IPS-18c (cell line): ENCODE measurements around the gene LSM12.

Experiments
- H3K4me3 ChIP-seq: 2 replicates; pipeline ENCODE4 v1.7.0; 2013; ENCODE audit warnings: low read depth, mild to moderate bottlenecking, low read length, moderate library complexity; ENCODE audit not compliant: insufficient read depth
- H3K9me3 ChIP-seq: one replicate; pipeline ENCODE4 v1.6.1; 2013; ENCODE audit warnings: mild to moderate bottlenecking, low read length, moderate library complexity; ENCODE audit not compliant: control insufficient read depth, insufficient read depth

Gene LSM12

DNA sequence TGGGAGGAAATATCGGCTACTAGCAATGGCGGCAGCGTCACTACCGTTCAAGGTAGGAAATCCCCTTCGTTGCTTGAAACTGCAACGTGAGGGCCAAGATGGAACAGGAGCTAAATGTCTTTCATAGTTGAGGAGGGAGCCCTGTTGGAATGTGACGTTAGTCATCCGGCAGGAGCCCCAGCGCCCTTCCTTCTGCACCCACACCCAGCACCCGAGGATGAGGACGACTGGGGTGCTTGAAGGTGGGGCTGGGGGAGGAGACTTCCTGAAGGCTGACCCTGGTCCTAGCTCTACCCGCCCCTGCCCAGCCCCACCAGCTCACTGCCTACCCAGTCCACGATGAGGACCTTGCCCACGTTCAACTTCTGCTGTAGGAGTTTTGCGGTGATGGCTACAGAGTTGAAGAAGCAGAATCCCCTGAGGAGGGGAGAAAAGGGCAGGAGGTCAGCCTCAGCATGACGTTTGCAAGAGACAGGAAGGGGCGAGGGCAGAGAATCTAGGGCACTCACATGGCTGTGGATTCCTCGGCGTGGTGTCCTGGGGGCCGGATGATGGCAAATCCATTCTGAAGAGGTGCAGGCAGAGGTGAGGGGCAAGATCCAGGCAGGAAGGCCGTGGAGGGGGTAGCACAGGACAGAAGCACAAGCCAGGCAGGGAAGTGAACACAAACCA is 15.9 kb upstream of the LSM12 start:
- no peaks in the 10 kb centered on the region for H3K9me3 ChIP-seq
- no peak overlapping the region; the same call in 1 of the 2 replicates for H3K4me3 ChIP-seq

DNA sequence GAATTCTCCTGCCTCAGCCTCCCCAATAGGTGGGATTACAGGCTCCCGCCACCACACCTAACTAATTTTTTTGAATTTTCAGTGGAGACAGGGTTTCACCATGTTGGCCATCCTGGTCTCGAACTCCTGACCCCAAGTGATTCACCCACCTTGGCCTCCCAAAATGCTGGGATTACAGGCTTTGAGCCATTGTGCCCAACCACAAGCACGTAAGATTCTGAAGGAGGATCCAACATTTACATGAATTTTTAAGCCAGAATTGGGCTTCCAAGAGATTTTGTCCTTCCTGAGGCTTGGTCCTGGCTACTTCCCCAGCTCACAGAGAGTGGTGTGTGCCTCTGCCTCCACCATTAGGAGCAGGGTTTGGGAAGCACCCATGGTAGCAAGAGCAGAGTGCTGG is 15.2 kb upstream of the LSM12 start:
- Histone ChIP-seq H3K4me3 (no peak overlapping the region), H3K9me3 (no peaks in the 10 kb centered on the region)

DNA sequence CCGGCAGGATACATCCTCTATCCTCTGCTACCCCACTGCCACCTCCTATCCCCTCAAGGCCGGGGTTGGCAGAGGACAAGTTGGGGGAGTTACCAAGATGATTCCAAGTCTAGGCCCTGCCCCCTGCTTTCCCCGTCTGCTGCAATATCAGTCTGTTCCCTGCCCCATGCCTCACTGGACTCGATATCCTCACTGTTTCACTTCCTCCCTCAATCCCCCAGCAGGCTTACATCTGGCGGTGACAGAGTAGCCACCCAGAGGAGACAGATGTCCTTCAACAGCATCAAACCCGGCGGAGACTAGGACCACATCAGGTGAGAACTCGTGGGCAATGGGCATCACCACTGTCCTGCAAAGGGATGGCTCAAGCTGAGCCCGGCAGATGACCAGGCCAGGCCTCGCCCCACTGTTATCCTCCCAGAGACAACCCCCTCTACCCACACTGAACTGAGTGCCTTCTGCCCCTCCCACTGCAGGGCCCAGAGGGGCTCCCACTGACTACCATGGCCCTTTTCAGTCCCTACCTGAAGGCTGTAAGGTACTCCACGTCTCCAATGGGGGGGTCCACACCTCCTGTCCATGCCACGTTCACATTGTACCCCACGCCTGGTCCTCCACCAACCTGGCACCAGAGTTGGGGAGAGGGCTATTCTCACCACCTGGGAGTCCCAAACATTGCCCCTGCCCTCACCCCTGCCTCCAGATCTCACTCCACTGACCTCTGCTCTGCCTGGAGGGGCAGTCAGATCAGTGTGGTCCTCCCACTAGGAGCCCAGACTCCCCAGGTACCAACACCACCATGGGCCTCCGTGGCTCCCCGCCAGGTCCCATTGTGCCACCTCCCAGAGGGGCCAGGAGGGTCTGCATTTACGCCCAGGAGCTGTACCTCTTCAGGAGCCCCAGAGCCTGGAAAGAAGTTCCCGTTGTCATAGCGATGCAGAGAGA is 13.7 kb upstream of the LSM12 start:
- Histone ChIP-seq H3K4me3 (no peak overlapping the region), H3K9me3 (no peaks in the 10 kb centered on the region)

DNA sequence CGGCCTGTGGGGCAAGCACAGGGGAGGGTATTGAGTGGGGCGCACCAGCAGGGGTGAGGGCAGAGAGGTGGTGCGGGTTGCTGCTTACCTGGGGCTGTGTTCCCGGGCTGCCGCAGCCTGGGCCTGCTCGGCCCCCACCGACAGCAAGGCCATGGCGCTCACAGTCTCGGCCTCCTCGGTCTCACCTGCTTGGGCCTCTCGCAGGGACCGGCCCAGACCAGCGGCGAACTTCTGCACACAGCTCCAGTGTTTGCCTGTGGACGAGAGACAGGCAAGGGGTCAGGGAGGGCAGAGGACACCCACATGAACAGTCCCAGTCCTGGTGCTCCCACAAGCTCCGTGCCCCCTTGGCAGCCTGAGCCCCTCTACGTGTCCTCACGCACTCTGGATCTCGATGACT is 11.9 kb upstream of the LSM12 start:
- H3K4me3 ChIP-seq: no peak overlapping the region
- no peaks in the 10 kb centered on the region for H3K9me3 ChIP-seq

DNA sequence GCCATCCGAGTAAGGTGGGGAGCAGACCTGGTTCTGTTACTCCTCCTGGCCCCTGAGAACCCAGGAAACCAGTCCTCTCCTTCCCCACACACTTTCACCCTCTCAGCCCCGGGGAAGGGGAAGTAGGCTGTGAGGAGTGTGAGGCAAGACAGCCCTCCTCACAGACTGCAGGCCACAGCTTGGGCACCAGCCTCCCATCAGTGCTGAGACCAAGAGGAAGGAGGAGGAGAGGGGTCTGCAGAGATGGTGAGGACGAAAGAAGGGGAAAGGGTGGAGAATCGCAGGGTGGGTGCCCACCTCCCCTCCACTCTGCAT is 11.1 kb upstream of the LSM12 start:
- Histone ChIP-seq H3K4me3 (no peak overlapping the region), H3K9me3 (no peaks in the 10 kb centered on the region)

DNA sequence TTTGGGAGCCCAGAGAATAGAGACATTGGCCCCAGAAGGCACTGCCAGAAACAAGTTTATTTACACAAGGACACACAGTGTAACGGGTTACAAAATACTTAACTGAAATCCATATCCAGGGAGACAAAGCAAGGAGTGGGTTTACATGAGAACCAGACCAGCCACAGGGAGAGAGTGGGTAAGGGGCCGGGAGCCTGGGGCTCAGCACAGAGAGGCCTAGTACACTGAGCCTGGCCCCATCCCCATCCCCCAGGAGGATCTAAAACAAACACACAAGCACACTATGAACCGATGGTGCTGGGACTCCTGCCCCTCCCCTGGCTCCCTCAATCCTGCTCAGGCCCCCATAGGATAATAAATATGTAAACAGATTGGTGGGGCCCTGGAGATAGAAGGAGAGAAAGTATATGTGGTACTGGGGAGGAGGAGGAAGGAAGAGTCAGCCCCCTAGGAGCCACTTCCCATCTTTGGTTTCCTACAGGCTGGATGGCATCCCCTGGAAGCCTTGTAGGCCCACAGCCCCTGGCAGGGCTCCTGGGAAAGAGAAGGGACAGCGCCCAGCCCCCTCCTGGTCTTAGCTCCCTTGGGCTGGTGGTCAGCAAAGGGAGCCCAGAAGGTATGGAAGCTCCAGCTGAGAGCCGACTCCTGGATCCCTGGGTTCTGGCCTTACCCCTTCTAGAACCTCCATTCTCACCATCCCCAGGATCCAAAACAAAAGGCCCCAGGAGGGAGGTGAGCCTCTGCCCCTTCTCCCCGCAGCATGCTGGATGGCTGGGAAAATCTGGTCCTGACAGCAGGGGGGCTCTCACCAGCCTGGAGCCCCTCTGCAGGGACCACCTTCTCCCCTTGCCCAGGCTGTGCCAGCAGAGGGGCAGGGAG is 10.5 kb upstream of the LSM12 start:
- Histone ChIP-seq H3K4me3 (no peak overlapping the region), H3K9me3 (no peaks in the 10 kb centered on the region)

DNA sequence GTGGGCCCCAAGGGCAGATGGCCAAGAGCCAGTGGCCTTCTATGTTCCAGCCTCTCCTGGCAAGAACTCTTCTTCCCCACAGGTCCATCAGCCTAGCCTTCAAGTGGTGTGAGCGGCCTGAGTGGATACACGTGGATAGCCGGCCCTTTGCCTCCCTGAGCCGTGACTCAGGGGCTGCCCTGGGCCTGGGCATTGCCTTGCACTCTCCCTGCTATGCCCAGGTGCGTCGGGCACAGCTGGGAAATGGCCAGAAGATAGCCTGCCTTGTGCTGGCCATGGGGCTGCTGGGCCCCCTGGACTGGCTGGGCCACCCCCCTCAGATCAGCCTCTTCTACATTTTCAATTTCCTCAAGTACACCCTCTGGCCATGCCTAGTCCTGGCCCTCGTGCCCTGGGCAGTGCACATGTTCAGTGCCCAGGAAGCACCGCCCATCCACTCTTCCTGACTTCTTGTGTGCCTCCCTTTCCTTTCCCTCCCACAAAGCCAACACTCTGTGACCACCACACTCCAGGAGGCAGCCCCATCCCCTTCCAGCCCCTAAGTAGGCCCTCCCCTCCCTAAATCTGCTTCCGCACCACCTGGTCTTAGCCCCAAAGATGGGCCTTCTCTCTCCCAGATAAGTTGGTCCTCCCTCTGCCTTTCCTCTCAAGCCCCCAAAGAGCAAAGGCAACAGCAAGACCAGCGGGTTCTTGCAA is 9.3 kb upstream of the LSM12 start:
- Histone ChIP-seq H3K9me3 (peaks cover 2% of the 10 kb centered on the region), H3K4me3 (no peak overlapping the region)

DNA sequence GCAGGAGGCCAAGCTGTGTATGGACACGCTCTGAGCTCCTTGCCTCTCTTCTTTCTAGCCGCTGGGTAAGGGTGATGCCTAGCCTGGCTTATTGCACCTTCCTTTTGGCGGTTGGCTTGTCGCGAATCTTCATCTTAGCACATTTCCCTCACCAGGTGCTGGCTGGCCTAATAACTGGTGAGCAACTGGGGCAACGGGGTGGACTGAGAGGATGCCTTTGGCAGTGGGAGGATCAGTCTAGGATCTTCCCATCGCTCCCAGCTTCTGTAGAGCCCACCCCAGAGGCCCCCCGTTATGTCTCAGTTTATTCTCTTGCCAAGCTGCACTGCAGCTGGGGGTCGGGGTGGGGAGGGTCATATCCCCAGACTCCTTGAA is 8.4 kb upstream of the LSM12 start:
- H3K9me3 ChIP-seq: peaks cover 2% of the 10 kb centered on the region
- H3K4me3 ChIP-seq: no peak overlapping the region

DNA sequence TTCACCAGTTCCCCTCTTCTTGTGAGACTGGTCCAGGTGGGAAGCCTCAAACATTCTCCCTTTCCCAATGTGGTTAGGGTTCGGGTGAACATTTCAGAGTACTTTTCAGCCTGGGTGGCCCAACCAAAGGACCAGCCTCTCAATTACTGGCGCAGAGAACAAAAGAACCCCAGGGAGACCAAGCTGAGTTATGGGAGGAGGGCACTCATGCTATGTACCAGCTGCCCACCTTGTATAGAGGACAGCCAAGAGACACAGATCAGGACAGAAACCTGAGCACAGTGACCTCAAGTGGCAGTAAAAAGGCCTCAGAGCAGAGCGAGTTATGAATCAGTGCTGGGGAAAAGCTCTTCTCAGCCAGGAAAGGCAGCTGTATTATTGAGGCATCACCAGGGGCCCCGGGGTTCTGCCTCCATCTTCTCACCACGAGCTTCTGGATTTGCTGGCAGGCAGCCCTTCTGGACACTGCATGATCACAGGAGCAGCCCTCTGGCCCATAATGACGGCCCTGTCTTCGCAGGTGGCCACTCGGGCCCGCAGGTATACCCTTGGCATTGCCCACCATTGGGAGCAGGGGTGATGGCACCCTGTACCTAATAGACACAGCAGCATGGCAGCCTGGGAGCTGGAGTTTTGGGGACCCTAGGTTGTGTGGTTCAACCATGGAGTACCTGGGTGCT is 7.9 kb upstream of the LSM12 start:
- H3K9me3 ChIP-seq: peaks cover 2% of the 10 kb centered on the region

DNA sequence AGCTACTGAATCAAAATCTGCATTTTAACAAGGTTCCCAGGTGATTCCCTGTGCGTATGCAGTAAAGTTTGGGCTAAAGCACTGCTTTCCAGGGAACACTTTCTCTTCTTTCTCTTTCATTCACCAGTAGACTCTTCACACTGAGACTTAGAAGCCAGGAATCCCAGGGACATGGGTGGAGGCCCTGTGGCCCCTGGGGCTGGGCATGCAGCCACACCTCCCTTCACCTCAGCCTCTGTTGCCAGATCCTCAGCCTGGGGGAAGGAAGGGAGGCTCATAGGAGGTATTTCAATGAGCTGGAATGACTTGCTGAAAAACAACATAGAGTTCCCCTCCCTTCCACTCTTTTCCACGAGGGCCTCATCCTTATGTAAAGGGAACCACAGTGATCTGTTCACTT is 5.3 kb upstream of the LSM12 start:
- peak overlapping the region; percentile 94 for H3K4me3 ChIP-seq
- H3K9me3 ChIP-seq: peaks cover 2% of the 10 kb centered on the region

More for the DNA sequence above, 7.9 kb upstream of the LSM12 start:
- no peak overlapping the region for H3K4me3 ChIP-seq

DNA sequence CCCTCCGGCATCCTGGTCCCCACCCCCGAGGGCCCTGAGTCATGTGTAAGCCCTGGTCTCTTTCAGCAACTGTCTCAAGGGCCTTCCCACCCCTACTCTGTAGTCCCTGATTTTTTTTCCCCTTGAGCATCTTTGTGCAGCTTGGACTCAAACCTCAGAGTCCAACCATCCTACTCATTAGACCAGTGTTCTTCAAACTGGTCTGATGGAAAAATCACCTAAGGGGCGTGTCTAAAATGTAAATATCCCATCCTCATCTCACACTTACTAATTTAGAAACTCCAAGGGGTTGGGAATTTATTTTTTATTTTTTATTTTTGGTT is 4.7 kb upstream of the LSM12 start:
- H3K9me3 ChIP-seq: peaks cover 2% of the 10 kb centered on the region
- H3K4me3 ChIP-seq: peak overlapping the region; percentile 94

DNA sequence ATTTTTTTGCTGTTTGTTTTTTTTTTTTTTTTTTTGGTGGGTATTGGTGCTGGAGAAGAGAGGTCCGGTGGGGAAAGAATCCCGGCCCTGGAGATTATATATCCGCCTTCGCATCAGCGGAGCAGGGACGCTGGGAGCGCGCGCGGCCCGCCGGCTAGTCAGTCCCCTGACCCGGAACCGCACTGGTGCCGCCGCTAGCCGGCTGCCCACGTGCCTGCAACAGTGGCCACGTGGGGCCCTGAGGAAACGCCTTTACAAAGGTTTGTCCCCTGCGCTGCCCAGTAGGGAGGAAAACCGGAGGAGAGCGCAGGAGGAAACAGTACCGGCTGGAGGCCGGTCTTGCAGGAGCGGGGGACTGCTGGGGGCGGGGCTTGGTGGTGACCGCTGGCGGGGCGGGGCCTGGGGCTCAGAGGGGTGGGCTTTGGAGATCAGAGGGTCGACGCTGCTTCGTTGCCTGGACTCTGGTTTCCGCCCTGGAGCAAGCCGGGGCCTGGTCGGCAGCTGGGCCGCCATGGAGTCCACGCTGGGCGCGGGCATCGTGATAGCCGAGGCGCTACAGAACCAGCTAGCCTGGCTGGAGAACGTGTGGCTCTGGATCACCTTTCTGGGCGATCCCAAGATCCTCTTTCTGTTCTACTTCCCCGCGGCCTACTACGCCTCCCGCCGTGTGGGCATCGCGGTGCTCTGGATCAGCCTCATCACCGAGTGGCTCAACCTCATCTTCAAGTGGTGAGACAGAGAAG is 4.2 kb upstream of the LSM12 start, which contains the start of gene G6PC3:
TSS of gene G6PC3 (plus strand) at position 281 of the 743 bp plus-strand sequence. CDS start at position 512, 231 bp downstream.
- Histone ChIP-seq H3K9me3 (peaks cover 2% of the 10 kb centered on the region), H3K4me3 (peak within 1 kb of the TSS; percentile 94)

DNA sequence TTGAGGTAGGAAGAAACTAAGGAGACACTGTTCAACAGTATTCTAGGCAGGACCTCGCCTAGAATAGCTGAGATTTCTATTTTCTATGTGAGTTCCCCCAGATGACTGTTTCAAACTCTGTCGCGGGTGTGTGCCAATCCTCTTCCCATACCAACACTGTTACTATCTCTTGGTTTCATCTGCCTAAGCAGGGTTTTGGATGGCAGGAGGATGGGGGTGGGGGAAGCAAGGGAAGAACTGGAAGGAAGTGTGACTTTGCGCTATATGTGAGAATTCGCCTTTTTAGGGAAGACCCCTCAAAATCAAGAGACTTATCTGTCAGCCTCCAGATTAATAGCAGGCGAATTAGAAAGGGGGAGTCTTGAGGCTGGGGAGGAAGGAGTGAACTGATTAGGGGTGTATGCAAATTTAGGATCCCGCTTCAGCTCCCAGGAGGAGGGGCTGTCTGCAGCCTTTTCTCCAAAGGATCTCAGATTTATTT is 3.5 kb upstream of the LSM12 start:
- Histone ChIP-seq H3K9me3 (peaks cover 2% of the 10 kb centered on the region), H3K4me3 (peak overlapping the region; percentile 44)

DNA sequence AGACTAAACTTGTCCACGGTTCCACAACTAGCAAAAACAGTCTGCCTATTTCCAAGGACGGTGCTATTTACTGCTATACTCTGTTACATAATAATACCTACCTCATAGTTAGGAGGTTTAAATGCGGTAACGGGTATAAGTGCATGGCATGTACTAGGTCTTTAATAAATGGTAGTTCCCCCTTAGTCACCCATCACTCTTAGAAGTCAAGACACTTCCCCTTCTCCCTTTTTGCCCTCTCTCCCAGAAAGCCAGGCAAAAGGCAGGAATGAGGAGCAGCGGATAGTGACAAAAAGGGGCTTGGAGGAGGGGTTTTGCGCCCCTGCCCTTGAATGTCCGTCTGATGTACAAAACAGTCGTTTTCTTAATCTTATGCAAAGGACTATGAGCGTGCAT is 1.1 kb upstream of the LSM12 start:
- Histone ChIP-seq H3K9me3 (peaks cover 2% of the 10 kb centered on the region), H3K4me3 (peak overlapping the region; percentile 3; the same call in 1 of the 2 replicates)

DNA sequence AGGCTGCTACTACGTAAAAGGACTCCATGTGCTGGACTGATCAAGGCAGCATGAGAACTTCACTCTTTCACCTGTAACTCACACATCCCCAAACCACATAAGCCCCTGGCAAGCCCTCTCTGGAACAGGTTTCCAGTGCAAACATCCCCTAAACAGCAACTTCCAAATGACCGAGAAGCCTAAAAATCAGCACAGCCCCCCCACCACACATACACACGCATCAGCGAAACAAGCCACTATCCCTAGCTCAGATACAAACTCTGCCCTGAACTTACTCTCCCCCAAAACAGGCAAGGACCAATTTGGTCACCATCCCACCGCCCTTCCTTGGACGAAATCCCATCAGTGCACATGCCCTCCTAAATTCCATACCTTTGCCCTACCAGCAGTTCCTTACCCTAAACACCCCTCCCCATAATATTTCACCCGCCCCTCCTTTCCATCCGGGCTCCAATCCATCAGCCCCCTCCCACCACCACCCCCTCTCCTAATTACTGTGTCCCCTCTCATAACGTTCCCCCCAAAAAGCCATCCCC is 735 bp downstream of the LSM12 start:
- peak overlapping the region; percentile 93 for H3K4me3 ChIP-seq
- no peaks in the 10 kb centered on the region for H3K9me3 ChIP-seq
